Inflammatory macrophage (primary cell): ENCODE results near the gene THSD4.

Source experiments
- DNase-seq, 2 donors: peaks; one replicate each; pipeline ENCODE4 v3.0.0-alpha.2; 2020 to 2022

Gene THSD4

DNA sequence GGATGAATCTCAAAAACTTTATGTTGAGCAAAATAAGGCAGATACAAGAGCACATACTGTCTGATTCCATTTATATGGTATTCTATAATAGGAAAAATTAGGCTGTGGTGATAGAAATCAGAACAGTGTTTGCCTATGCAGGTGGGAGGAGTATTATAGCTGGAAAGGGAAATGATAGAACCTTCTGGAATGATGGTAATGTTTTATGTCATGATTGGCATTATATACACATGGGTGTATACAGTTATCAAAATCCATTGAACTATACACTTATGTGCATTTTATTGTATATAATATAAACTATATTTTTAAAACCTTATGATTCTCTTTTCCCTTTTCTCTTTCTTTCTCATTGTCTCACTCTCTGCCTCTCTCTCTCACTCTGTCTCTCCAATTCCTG, 156.1 kb downstream of the THSD4 start:
- no peak for DNase-seq

DNA sequence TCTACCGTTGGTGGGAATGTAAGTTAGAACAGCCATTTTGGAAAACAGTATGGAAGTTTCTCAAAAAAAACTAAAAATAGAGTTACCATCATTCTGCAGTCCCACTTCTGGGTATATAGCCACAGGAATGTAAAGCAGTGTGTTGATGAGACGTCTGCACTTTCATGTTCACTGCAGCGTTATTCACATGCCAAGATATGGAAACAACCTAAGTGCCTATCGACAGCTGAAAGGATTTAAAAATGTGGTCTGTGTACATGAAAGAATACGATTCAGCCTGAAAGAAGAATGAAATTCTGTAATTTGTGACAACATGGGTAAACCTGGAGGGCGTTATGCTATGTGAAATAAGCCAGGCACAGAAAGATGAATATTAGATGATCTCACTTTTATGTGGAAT, 157.7 kb downstream of the THSD4 start:
- no peak for DNase-seq

DNA sequence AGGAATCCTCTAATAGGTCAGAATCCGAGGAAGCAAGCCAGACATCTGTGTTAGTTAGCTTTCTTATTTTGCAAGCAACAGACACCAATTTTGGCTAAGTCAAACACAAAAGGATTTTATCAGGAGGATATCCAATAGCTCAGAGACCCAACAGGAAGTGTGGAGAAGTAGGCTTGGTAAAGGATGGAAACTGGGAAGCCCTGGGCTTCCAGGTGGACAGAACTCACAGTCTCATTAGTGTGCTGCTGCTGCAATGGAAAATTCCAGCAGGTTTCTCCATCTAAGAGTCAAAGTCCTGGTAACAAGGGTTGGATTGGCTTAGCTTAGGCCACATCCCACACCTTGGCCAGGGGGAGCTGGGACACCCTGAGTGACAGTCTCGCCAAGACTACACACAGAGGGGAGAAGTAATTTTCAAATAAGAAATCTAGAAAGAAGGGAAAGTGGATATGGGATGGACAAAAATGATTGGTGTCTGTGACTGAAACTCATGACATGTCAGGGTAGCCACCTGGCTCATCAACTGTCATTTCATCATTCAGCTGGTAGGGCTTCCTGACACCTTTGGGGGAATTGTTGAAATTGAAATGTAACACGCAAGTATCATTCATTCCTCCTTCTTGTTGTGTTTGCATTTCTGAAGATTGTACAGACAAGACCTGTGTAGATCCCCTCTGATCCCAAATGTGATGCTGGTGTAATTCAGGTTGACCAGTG, 158.6 kb downstream of the THSD4 start:
- DNase-seq: no peak

DNA sequence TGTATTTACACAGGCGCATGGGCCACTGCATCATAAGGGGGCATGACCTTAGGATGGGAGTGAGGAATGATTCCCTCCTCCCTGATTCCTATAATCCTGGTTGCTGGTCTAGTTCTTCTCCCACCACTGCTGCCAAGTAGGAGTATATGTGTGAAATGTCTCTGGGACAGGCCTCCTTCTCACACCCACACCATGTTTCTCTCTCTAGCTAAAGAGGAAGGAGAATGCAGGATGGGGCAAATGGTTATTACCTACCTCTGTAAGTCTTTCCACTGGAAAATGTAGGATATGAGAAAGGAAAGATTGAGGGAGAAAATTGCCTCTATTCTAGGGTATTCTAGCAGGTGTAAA, 159.2 kb downstream of the THSD4 start:
- DNase-seq: no peak

DNA sequence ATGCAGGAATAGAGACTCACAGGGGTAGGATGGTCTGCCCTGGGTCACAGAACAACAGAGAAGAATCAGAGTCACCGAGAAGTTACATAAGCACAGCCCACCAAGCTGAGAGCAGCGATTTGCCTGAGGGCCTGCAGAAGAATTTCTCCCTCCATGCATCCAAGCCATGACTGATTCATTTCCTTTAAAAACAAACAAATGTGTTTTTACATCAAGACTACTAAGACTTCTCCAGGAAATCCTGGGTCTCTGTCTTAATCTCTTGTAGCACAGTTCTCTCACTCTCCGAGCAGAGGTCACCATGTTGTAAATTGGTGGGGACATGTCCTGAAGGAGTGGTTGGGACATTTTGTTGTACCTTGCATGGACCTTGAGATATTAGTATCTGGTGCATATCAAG, 159.8 kb downstream of the THSD4 start:
- DNase-seq: no peak

DNA sequence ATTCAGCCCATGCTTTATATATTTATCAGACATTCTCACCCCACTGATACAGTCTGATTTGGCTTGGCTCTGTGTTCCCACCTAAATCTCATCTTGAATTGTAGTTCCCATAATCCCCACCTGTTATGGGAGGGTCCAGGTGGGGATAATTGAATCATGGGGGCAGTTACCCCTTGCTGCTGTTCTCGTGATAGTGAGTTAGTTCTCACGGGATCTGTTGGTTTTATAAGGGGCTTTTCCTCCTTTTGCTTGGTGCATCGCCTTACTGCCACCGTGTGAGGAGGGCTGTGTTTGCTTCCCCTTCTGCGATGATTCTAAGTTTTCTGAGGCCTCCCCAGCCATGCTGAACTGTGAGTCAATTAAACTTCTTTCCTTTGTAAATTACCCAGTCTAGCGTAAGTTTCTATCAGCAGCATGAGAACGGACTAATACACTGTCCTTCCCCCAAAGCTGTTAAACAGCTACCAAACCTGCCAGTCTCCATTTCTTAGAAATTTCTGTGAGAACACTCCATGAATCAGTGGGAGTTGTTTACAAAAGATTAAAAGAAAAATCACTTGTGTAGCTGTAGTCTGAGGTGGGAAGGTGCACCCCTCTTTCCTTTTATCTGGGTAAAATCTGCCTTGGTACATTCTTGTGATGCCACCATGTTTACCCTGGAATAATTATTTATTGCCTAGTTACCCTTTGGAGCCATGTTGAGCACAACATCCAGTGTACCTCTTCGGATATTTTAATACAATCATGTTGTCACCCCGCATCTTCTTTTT, 160.5 kb downstream of the THSD4 start:
- DNase-seq: no peak

DNA sequence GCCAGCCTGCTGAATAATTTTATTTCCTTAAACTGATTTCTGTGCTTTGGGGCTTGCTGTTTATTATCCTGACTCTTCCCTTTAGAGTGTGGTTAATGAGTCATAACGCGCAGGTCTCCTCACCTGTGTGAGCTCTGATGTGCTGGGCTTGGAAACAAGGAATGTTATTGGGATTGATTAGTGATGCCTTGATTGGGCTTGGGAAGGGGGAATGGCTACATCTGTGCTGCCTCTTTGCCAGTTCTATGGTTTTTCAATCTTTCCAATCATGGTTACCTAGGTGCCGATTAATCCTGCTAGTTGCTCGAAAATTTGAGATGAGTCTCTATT, 161.0 kb downstream of the THSD4 start:
- DNase-seq: no peak

DNA sequence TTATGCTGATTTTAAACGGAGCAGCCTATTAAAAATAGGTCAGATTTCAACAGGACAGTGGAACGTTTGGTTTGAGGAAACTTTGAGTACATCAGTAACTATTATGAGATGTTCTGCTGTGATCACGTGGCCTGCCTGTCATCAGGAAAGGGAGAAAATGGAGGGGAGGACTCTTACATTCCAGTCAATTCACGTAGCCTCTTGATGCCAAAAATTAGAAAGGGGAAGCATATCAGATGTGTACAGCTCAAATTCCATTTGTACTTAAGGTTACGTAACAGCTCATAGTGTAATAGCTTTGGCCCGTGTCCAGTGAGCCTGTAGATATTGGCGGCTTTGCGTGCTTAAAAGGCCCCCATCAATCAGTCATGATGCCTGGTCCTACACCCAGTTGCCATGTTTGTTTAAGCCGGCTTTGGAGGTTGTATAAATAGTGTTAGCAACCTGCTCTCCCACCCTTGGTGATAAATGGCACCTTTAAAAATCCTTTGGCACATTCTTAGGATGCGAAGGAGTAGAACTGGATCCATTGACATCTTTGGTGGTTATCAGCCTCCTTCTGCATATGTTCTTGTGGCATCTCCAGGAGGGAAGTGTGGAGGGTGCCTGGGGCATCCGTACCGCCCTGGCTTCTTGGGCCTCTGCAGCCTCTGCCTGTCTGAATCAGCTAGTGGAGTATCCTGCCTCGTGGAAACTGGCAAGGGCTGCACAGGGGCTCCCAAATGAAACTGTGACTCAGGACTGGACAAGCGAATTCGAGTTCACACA, 163.9 kb downstream of the THSD4 start:
- DNase-seq: peak; percentile 36 to 38

DNA sequence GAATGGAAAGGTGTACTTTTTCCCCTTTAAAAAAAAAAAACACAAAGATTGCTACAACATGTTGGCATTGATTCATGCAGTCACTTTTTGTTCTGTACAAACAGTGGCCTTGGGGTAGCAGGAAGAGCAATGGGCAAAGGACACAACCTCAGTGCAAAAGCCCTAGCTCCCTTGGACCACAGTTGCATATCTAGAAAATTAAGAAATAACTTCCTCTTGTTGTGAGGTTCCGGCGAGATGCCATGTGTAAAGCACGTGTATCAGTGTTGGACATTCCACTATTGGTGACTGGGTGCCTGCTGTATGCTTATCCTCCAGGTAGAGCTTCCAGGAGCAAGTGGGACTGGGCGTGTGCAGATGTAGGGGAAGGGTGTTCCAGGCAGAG, 164.5 kb downstream of the THSD4 start:
- no peak for DNase-seq

DNA sequence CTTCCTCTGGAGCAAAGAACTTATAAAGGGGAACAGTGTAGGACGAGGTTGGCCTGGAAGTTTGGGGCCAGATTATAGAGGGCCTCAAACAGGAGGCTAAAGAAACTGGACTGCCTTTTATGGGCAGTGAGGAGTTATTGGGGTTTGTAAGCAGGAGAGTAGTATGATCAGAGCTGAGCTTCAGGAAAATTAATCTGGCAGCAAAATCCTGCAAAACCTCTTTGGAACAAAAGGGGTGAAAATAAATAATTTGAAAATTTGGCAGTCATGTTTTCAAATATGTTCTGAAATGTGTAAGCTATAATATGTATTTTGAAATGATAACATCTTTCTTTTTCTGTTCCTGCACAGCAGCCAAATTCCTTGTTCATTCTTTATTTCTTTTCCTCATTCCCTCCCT, 164.9 kb downstream of the THSD4 start:
- no peak for DNase-seq

DNA sequence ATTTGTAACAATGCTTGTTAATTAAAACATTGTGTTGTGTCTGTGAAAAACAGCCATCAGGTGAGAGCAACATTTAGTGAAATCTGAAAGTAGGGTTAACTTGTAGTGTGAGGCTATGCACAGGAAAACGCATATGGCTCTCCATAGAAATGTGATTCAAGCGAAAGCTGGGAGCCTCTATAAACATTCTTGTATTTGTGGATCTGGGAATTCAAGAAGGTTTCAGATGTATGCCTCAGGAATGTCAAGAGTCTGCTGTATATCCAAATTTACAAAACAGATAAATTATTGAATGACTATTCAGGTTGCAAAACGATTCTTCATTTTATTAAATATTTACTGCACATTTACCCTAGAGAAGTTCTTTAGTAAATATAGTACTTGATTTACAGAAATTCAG, 166.0 kb downstream of the THSD4 start:
- no peak for DNase-seq

DNA sequence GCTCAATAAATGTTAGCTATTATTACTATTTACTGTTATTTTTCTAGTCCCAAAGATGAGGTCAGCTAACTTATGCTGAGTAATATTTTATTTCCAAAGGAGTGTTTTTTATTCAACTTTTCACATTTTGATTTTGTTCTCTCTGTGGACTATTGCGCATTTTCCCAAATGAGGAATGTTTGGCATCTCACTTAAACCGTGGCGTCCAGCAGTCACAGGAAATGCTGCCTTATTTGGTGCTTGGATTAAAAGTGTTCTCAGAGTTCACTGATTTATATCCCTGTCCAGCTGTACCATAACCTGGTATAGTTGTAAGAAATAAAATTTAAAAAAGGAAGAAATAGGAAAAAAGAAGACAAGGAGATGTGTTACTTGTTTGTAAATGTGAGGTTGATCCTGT, 166.8 kb downstream of the THSD4 start:
- no peak for DNase-seq

DNA sequence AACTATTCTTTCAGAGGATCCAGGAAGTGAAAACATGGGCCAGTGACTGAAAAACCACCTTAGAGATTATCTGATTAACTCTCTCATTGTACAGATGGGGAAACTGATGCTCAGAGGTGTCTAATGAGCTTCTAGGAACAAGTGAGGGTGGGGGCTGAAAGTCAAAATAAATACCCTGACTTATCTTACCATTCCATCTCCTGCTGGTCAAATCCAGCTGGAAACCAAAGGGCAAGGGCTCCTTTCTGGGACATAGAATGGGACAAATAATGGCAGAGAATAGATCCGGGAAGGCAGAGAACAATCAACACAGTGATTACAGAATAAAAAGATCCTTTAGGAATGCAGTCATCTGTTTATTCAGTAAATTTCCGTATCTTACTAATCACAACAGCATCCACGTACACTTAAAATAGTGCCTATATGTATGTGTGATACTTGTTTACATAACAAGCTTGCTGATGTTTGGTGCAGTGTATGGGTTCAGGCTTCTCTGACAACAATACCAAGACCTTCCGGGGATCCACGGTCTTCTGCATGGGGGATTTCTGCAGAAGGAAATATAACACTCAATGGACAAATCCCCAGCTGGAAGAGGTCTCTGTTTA, 173.2 kb downstream of the THSD4 start:
- no peak for DNase-seq

DNA sequence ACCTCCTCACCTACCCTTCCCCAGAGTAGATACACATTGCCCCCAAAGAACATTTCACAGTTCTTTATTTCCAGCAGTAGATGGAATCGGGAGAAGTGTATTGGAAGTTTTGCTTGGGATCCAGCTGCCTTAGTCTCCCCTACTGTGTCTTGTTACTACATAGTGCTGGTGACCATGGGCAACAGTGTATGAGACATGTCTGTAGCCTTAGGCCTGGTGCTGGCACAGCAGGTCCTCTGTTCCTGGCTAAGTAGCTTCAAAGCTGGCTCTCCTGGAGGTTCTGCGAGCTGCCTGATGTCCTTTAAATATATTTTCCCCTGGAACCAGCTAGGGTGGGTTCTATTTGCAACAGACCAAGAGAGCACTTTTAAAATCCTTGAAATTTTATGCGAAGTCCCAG, 174.7 kb downstream of the THSD4 start:
- DNase-seq: no peak

DNA sequence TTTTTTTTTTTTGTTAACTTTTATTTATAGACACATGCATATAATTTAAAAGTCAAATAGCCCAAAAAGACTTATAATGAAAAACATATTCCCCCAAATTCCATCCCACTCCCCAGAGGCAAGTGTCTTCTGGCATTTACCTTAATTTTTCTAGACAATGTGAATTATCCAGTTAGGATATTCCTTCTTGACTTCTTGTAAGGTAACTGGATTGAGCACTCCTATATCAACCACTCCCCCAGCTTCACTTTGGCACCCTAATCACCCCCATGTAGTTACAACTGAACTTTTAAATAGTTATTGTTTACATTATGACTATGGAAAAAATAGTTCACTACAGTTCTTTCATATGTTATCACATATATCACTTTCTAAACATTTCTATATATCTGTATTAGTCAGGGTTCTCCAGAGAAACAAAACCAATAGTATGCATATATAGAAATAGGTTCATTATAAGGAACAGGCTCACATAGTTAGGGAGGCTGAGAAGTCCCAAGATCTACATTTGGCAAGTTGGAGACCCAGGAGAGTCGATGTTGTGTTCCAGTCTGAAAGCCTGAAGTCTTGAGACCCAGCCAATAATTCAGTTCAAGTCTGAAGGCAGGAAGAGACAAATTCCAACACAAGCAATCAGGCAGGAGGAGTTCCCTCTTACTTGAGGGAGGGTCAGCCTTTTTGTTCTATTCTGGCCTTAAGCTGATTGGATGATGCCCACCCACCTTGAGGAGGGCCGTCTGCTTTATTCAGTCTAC, 175.8 kb downstream of the THSD4 start:
- no peak for DNase-seq

DNA sequence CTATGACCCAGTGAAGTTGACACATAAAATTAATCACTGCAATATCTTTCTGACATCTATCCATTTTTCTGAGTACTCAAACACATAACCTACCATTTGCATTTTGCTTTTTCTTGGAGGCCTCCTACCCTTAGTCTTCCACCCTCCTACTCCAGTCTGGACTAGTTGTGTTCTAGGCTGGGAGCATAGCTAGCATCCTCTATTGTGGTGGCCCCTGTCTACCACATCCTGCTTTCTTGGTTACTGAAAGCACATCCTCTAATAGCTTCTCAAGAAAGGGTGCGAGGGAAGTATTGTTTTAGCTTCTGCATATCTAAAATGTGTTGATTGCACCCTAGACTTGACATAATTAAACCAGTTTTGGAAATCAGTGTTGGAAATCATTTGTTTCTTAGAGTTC, 176.5 kb downstream of the THSD4 start:
- DNase-seq: no peak

DNA sequence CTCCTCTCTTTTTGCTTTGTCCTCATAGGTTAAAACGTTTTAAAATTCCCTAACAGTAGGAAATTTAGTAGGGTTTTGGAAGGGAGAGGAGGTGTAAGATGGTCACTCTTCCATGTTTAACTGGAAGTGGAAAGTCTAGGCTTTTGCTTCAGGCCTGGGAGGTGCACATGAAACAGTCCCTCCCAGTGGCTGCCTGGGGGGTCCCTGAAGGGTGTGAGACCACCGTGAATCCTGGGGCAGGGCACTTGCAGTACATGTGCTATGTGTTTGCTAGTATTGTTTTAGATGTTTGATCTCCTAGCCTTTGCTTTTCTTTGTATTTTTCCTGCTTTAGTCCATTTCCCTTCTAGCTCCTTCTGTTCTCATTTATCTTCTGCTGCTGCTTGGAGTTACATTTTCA, 178.5 kb downstream of the THSD4 start:
- DNase-seq: no peak

DNA sequence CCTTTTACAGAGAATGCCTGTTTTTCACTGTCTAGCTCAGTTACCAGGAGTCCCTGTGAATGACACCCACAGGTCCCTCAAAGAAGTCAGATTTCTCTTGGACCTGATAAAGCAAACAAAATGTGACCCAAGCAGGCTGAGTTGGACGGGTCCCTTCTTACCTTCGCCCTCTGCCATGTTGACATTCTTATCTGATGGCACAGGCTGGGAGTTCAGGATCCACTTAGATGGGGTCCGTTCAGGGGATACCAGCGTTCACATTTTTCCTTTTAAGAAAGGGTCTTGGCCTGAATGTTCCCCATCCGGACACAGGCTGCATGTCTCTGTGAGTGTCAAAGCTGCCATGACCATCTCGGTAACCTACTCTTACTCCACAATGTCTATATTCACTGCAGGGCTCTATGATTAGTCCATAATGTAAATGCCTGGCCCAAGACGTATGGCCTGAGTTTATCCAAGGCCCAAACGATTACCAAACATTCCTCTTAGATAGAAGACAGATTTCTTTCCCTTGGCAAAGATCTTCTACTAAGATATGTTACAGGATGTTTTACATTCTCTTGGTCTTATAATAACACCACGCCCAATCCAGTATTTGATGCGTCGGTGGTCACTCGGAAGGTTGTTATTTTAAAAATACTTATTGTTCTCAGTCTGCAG, 179.1 kb downstream of the THSD4 start:
- DNase-seq: no peak

DNA sequence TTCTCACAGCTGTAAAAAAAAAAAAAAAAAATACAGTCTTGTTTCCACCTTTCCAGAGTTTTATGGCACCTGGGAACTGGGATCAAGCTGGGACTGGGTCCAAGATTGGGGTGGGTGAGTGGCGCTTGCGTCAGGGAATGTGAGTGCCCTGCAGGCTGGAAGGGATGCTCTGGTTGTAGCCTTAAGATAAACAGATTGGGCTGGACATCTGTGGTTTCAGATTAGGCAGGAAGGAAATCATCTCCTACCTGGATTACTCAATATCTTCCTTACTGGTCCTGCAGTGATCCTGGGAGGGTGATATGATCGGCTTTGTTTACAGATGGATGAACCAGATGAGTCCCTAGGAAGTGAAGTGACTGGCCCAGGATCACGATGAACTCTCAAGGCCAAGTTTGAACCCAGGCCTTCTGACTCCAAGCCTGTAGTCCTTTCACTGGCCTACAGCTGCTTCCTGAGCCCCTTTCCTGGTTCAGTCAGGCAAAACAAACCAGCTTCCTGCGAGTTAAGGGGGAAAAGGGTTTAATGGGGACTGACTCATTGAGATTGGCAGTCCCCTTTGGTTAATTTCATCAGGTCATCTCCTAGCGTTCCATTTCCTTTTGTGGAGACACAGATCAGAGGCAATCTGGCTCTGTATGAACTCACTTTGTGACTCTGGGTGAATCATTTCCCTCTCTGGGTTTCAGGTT, 179.8 kb downstream of the THSD4 start:
- peak; percentile 77 for DNase-seq

DNA sequence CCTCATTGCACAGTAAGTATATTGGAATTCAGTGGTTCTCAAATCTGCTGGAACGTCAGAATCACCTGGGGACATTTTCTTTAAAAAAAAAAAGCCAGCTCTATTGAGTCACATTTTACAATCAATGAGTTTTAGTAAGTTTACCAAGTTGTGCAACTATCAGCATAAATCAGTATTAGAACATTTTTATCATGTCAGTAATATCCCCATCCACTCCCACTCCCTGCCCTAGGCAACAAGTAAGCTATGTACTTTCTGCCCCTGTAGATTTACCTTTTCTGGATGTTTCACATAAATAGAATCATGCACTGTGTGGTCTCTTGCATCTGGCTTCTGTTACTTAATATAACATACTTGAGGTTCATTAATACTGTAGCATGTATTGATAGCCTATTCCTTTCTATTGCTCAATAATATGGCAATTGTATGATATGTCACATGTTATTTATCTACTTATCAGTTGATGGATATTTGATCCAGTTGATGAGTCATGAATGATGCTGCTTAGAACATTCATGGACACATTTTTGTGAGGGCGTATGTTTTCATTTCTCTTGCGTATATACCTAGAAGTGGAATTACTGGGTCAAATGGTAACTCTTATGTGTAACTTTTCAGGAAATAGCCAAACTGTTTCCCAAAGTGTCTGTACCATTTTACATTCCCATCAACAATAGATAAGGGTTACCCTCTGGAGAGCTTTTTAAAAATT, 180.5 kb downstream of the THSD4 start:
- DNase-seq: no peak

DNA sequence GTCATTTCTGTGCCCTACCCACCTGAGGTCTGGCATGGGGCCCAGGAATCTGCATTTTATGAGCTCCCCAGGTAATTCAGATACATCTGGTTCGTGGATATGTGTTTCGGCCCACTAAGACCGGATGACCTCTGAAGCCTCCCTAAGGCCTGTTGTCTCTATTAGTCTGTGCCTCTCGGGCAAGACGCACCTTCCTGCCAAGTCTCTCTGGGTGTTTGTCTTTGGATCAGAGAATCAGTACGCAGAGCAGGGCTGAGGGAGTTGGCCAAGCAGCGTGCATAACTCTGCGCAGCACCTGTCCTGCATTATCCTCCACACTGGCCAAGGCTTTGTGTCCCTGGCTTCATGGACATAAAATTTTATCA, 181.0 kb downstream of the THSD4 start:
- DNase-seq: no peak
